Omental fat pad (tissue), 4 donors: Measurements from ENCODE around the gene ADSS2. TPM values are rescaled to one million over a fixed set of nuclear protein-coding genes. Genes with fewer than 3 reads are reported as not detected.
"Not testable (repeated sequence)": the region's sequence is repeated elsewhere in the genome, so short reads cannot be mapped to it uniquely, and the experiment has no call there.

ENCODE experiments used
- ATAC-seq: fragments of 150-250 bp; one replicate; pipeline ENCODE4 v1.9.1; 2016; ENCODE audit warnings: mild to moderate bottlenecking, moderate library complexity; ENCODE audit not compliant: low FRiP score
- DNase-seq: peaks from one replicate; pipeline ENCODE4 v3.0.0-alpha.2; 2019; ENCODE audit warnings: low spot score
- total RNA-seq, 4 donors: library from RNA; depleted of rRNA; stranded (reverse); fragments of >200 nt; gene quantifications; one replicate each; pipeline ENCODE4 v1.1.0, GENCODE V29; 2016
- TF ChIP-seq, protein P1 (sequence below), 3 donors: fragments of 450-650 bp; IDR thresholded peaks; one replicate each; pipeline ENCODE4 v1.5.1; 2016 to 2017; ENCODE audit warnings: antibody characterized with exemption in 3 of 3, mild to moderate bottlenecking in 3 of 3, moderate library complexity in 2 of 3

The ADSS2 gene
- total RNA-seq, 4 donors from 2014 or later: 21.3 to 41.4 (median 32.4) TPM

GRCh38 chr1:244375051-244375450 is 76.7 kb downstream of the ADSS2 start:
- TF ChIP-seq, protein P1, sequence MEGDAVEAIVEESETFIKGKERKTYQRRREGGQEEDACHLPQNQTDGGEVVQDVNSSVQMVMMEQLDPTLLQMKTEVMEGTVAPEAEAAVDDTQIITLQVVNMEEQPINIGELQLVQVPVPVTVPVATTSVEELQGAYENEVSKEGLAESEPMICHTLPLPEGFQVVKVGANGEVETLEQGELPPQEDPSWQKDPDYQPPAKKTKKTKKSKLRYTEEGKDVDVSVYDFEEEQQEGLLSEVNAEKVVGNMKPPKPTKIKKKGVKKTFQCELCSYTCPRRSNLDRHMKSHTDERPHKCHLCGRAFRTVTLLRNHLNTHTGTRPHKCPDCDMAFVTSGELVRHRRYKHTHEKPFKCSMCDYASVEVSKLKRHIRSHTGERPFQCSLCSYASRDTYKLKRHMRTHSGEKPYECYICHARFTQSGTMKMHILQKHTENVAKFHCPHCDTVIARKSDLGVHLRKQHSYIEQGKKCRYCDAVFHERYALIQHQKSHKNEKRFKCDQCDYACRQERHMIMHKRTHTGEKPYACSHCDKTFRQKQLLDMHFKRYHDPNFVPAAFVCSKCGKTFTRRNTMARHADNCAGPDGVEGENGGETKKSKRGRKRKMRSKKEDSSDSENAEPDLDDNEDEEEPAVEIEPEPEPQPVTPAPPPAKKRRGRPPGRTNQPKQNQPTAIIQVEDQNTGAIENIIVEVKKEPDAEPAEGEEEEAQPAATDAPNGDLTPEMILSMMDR (IDR thresholded peaks at IDR 0.05): no peak
- DNase-seq: no peak
- ATAC-seq: no peak

GRCh38 chr1:244374484-244374883 is 77.2 kb downstream of the ADSS2 start:
- not testable (repeated sequence) for DNase-seq, ATAC-seq

DNA sequence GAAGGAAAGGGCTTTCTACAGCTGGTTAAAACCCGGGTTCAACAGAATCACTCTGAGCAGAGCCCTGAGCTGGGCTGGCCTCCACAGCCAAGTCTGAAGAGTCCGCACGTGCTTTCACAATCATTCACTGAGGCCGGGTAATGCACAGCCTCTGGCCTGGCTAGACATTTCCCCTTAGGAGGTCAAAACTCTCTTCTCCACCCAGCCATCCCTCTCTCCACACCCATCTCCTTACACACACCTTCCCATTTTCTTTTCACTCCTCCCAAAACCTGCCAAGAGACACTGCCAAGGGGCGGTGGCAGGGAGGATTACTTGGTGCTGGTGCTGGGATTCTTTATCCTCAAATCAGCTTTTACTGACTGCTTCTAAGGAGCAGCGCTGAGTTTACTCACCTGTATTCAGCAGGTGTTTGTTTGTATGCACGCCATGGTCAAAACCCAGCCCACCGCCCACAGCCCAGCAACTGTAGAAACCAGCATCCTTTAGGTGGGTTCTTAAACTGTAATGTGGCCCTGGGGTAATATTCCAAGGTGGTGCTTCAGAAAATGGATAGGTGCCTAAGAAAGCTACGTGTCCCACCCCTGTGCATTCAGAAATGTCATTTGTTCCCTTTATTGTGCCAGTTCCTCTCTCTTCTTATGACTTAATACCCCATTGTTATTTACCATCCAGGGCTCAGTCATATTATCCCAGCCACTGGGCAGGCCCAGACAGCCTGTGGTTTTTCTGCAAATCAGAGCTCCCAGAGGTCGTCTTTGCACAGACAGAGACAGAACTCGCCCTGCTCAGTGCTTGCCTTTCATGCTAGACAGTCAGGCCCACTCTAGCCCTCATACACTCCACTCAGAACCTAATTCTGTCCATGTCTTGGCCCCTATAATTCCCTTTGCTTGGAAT is 80.2 kb downstream of the ADSS2 start:
- DNase-seq (no peak), ATAC-seq (no peak)
- TF ChIP-seq, protein P1 (IDR thresholded peaks at IDR 0.05): no peak

- ATAC-seq: no peak
- no peak for DNase-seq
- TF ChIP-seq, protein P1 (IDR thresholded peaks at IDR 0.05): no peak
These were observed 81.6 kb downstream of the ADSS2 start for GRCh38 chr1:244370060-244370637.

DNA sequence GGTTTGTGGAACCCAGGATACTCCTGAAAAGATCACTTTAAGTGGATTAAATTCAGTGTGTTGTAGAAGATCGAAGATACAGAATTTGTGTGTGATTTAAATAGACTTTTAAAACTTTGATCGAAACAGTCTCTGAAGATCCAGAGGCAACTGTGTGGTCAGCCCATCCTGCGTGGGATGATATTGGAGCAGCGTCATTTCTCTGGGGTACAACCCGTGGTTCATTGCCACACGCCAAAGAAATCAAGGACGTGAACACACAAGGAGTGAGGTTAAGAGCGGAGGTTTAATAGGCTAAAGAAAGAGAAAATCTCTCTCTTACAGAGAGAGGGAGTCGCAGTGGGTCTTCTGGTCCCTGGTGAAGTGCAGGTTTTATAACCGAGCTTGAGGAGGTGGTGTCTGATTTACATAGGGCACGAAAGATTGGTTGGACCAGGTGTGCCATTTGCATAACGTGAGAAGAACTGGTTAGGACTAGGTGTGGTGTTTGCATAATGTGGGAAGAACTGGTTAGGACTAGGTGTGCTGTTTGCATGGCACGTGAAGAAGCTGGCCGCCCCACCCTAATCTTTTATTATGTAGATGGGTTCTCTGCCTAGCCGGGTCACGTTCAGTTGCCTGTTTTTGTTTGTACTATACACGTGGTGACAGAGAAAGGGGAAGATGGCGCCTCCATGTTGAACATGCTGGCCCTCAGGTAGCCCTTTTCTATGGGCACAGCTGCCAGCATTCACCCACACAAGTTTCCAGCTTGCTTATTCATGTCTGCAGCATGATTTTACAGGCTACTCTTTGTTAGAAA is 82.3 kb downstream of the ADSS2 start:
- TF ChIP-seq, protein P1 (IDR thresholded peaks at IDR 0.05): no peak
- no peak for ATAC-seq
- DNase-seq: no peak

DNA sequence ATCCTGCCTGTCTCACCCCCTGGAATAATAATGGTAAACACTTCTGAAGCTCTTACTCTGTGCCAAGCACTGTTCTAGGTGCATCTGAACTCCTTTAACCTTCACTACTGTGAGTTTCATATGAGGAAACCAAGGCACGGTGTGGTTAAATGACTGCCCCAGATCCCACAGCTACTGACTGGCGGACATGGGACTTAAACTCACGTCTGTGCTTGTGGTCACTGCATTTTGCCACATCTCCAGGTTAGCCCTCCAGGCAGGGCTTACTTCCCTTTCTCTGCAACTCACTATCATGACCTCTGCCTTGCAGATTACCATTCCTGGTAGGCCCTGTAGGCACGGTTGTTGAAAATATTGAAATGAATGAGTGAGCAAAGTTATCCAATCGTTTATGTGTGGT is 83.4 kb downstream of the ADSS2 start:
- ATAC-seq (no peak), DNase-seq (no peak)
- TF ChIP-seq, protein P1 (IDR thresholded peaks at IDR 0.05): no peak
